Trophoblast cell (in vitro differentiated cells and primary cell): ENCODE measurements around the gene CDC73.
A peak's percentile ranks its signal among the peaks of the same experiment; 100 is the strongest.

Experiments
- DNase-seq, 2 donors: peaks; one replicate each; pipeline ENCODE4 v3.0.0-alpha.2; 2016
- H2AFZ ChIP-seq: 2 replicates; pipeline ENCODE4 v1.6.1; 2013; ENCODE audit warnings: low read length, moderate library complexity, mild to moderate bottlenecking; ENCODE audit not compliant: insufficient read depth, poor library complexity
- H2AK5ac ChIP-seq: 2 replicates; pipeline ENCODE4 v1.6.1; 2013; ENCODE audit warnings: mild to moderate bottlenecking, low read length
- H2BK120ac ChIP-seq: 2 replicates; pipeline ENCODE4 v1.6.1; 2013; ENCODE audit warnings: low read length, mild to moderate bottlenecking, moderate library complexity; ENCODE audit not compliant: insufficient read depth, poor library complexity
- H2BK12ac ChIP-seq: 2 replicates; pipeline ENCODE4 v1.6.1; 2013; ENCODE audit warnings: mild to moderate bottlenecking, low read length, moderate library complexity
- H2BK5ac ChIP-seq: 2 replicates; pipeline ENCODE4 v1.6.1; 2013; ENCODE audit warnings: low read length, low read depth, moderate library complexity, mild to moderate bottlenecking; ENCODE audit not compliant: poor library complexity
- H3K14ac ChIP-seq: 2 replicates; pipeline ENCODE4 v1.6.1; 2013; ENCODE audit warnings: mild to moderate bottlenecking, low read length
- H3K18ac ChIP-seq: 2 replicates; pipeline ENCODE4 v1.6.1; 2013; ENCODE audit warnings: mild to moderate bottlenecking, low read length
- H3K23ac ChIP-seq: 2 replicates; pipeline ENCODE4 v1.6.1; 2013; ENCODE audit warnings: low read length
- H3K27ac ChIP-seq: 2 replicates; pipeline ENCODE4 v1.5.1; 2013; ENCODE audit warnings: low read depth, mild to moderate bottlenecking, inconsistent platforms, low read length, moderate library complexity
- H3K27me3 ChIP-seq: 2 replicates; pipeline ENCODE4 v1.6.1; 2013; ENCODE audit warnings: inconsistent platforms, mild to moderate bottlenecking, low read length, moderate library complexity; ENCODE audit not compliant: insufficient read depth
- H3K36me3 ChIP-seq, 2 experiments: 1 replicate in 1 of 2; 2 replicates in 1 of 2; pipeline ENCODE4 v1.6.1; 2013; ENCODE audit warnings: low read length in 2 of 2, mild to moderate bottlenecking in 2 of 2, moderate library complexity in 1 of 2; ENCODE audit not compliant: insufficient read depth in 2 of 2, control insufficient read depth in 1 of 2
- H3K4ac ChIP-seq: 2 replicates; pipeline ENCODE4 v1.6.1; 2013; ENCODE audit warnings: low read depth, mild to moderate bottlenecking, low read length, moderate library complexity
- H3K4me1 ChIP-seq, 2 experiments: 1 replicate in 1 of 2; 2 replicates in 1 of 2; pipeline ENCODE4 v1.6.1; 2013; ENCODE audit warnings: low read length in 2 of 2, mild to moderate bottlenecking in 2 of 2, moderate library complexity in 1 of 2; ENCODE audit not compliant: insufficient read depth in 2 of 2, control insufficient read depth in 1 of 2
- H3K4me2 ChIP-seq: 2 replicates; pipeline ENCODE4 v1.6.1; 2013; ENCODE audit warnings: inconsistent platforms, mild to moderate bottlenecking, low read length, moderate library complexity
- H3K4me3 ChIP-seq: 2 replicates; pipeline ENCODE4 v1.5.1; 2013; ENCODE audit warnings: mild to moderate bottlenecking, low read depth, low read length, inconsistent platforms
- H3K79me1 ChIP-seq: one replicate; pipeline ENCODE4 v1.6.1; 2013; ENCODE audit warnings: low read length
- H3K79me2 ChIP-seq: 2 replicates; pipeline ENCODE4 v1.6.1; 2013; ENCODE audit warnings: low read length, mild to moderate bottlenecking; ENCODE audit not compliant: control insufficient read depth, insufficient read depth, poor library complexity
- H3K9ac ChIP-seq: 2 replicates; pipeline ENCODE4 v1.6.1; 2013; ENCODE audit warnings: mild to moderate bottlenecking, low read length
- H3K9me3 ChIP-seq: 2 replicates; pipeline ENCODE4 v1.6.1; 2013; ENCODE audit warnings: low read depth, mild to moderate bottlenecking, control low read depth, inconsistent platforms, low read length; ENCODE audit not compliant: insufficient read depth
- H4K12ac ChIP-seq: 2 replicates; pipeline ENCODE4 v1.6.1; 2013; ENCODE audit warnings: low read depth, mild to moderate bottlenecking, low read length, moderate library complexity
- H4K8ac ChIP-seq: 2 replicates; pipeline ENCODE4 v1.6.1; 2013; ENCODE audit warnings: low read depth, mild to moderate bottlenecking, low read length, moderate library complexity
- H4K91ac ChIP-seq: one replicate; pipeline ENCODE4 v1.6.1; 2013; ENCODE audit warnings: low read depth, mild to moderate bottlenecking, low read length, moderate library complexity
- WGBS: extraction: QIAGEN DNeasy Blood & Tissue Kit; methylation state at CpG from one replicate; pipeline ENCODE4 v1.1.7; 2013; ENCODE audit warnings: missing lambda C conversion rate; ENCODE audit not compliant: insufficient read length, insufficient coverage; ENCODE audit errors: extremely low coverage; 5-methylcytosine and 5-hydroxymethylcytosine counted together

CDC73 gene

GRCh38 chr1:193256019-193256418 lies 134.2 kb downstream of the CDC73 start:
- H2BK120ac ChIP-seq, result no peak overlapping the region
- no peak overlapping the region for H3K4me2 ChIP-seq
- H3K4ac ChIP-seq, result no peak overlapping the region
- H3K36me3 ChIP-seq, result no peaks in the 10 kb centered on the region
- H4K8ac ChIP-seq, result no peak overlapping the region
- no peak overlapping the region for H3K27ac ChIP-seq
- H4K91ac ChIP-seq, result no peak overlapping the region
- H3K9ac ChIP-seq, result no peak overlapping the region
- H4K12ac ChIP-seq, result no peak overlapping the region
- H3K79me1 ChIP-seq, result no peaks in the 10 kb centered on the region
- H3K79me2 ChIP-seq, result no peaks in the 10 kb centered on the region
- no peak overlapping the region for H2AFZ ChIP-seq
- no peak overlapping the region for H3K18ac ChIP-seq
- H3K9me3 ChIP-seq, result no peaks in the 10 kb centered on the region
- no peak overlapping the region for H2AK5ac ChIP-seq
- no peak overlapping the region for H3K4me3 ChIP-seq
- H2BK12ac ChIP-seq, result no peak overlapping the region
- H2BK5ac ChIP-seq, result no peak overlapping the region
- H3K27me3 ChIP-seq, result no peaks in the 10 kb centered on the region
- H3K14ac ChIP-seq, result no peak overlapping the region
- no peak overlapping the region for H3K23ac ChIP-seq
- DNase-seq, result peak in 1 of 2 donors; percentile 68
- no peaks in the 10 kb centered on the region for H3K4me1 ChIP-seq

- H3K4ac ChIP-seq, result no peak overlapping the region
- no peak for DNase-seq
- H3K79me2 ChIP-seq, result no peaks in the 10 kb centered on the region
- no peaks in the 10 kb centered on the region for H3K79me1 ChIP-seq
- H2BK5ac ChIP-seq, result no peak overlapping the region
- peaks cover 0 to 3% of the 10 kb centered on the region in 2 experiments for H3K36me3 ChIP-seq
- H3K4me3 ChIP-seq, result no peak overlapping the region
- H4K8ac ChIP-seq, result no peak overlapping the region
- H4K91ac ChIP-seq, result no peak overlapping the region
- H3K23ac ChIP-seq, result no peak overlapping the region
- no peak overlapping the region for H2AFZ ChIP-seq
- no peak overlapping the region for H3K14ac ChIP-seq
- H3K9me3 ChIP-seq, result no peaks in the 10 kb centered on the region
- no peak overlapping the region for H3K18ac ChIP-seq
- H3K4me1 ChIP-seq, result no peaks in the 10 kb centered on the region
- no peak overlapping the region for H3K4me2 ChIP-seq
- no peak overlapping the region for H2BK12ac ChIP-seq
- no peak overlapping the region for H2AK5ac ChIP-seq
- H3K27me3 ChIP-seq, result no peaks in the 10 kb centered on the region
- H3K9ac ChIP-seq, result no peak overlapping the region
- H3K27ac ChIP-seq, result no peak overlapping the region
- no peak overlapping the region for H4K12ac ChIP-seq
- H2BK120ac ChIP-seq, result no peak overlapping the region
- WGBS, result no CpG with 5 or more reads among the region's 2 CpGs
These were observed 137.8 kb downstream of the CDC73 start for GRCh38 chr1:193259636-193260035.

DNA sequence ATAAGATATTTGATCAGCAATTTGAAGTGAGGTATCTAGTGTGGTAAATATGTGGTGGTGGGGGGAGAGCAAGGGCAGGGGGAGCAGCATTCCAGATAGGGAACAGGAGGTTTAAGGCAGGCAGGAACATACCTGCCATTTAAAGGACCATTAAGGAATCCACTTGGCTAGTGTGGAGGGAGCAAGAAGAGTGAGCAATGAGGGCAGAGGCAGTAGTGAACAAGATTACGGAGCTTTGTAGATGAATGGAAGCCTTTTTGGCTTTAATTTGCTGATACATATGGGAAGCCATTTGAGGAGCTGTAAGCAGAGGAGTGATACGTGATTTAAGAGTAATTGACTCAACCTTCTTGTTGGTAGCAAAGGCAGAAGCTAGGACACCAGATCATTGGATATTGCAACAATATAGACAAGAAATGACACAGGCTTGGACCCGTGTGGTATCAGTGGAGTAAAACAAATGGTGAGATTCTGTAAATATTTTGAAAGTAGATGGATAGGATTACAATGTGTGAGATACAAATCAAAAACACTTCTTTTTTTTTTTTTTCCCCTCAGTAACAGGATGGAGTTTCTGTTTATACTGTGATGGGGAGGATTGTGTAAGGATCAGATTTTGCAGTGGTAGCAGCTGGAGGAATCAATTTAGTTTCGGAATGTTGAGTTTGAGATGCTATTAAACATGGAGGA lies 138.4 kb downstream of the CDC73 start:
- Histone ChIP-seq H3K79me2 (no peaks in the 10 kb centered on the region), H2BK120ac (no peak overlapping the region), H3K14ac (no peak overlapping the region), H3K18ac (no peak overlapping the region), H2AK5ac (no peak overlapping the region), H4K12ac (no peak overlapping the region), H3K4me1 (no peaks in the 10 kb centered on the region), H3K4ac (no peak overlapping the region), H3K27me3 (no peaks in the 10 kb centered on the region), H3K23ac (no peak overlapping the region), H3K79me1 (no peaks in the 10 kb centered on the region), H2AFZ (no peak overlapping the region), H3K36me3 (peaks cover 0 to 3% of the 10 kb centered on the region in 2 experiments), H3K9me3 (no peaks in the 10 kb centered on the region), H4K8ac (no peak overlapping the region), H3K27ac (no peak overlapping the region), H3K4me3 (no peak overlapping the region), H3K9ac (no peak overlapping the region), H3K4me2 (no peak overlapping the region), H2BK12ac (no peak overlapping the region), H2BK5ac (no peak overlapping the region), H4K91ac (no peak overlapping the region)
- peak in 1 of 2 donors; percentile 43 for DNase-seq
- no CpG with 5 or more reads among the region's 4 CpGs for WGBS

DNA sequence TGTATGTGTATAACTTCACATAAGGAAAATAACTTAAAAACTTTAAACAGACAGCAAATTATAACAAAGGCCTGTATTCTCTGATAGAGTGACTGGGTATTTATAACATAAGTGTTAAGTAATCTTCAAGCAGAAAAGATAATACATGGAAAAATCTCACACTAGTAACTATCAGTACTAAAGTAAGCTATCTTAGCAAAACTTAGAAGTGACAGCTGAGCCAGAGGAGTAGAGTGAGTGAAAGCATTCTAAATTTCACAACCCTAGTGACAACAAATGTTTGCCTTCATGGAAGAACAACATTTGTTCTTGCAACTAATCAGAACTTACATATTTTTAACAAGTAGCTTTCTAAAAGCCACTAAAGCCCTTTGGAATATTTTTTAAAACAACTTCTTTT lies 139.1 kb downstream of the CDC73 start:
- no peak overlapping the region for H2BK5ac ChIP-seq
- no peak overlapping the region for H2BK12ac ChIP-seq
- H2BK120ac ChIP-seq, result no peak overlapping the region
- no peak overlapping the region for H4K91ac ChIP-seq
- no peak overlapping the region for H3K4me2 ChIP-seq
- no peak overlapping the region for H3K4me3 ChIP-seq
- H3K9me3 ChIP-seq, result no peaks in the 10 kb centered on the region
- H2AFZ ChIP-seq, result no peak overlapping the region
- H3K4me1 ChIP-seq, result no peaks in the 10 kb centered on the region
- peaks cover 0 to 3% of the 10 kb centered on the region in 2 experiments for H3K36me3 ChIP-seq
- no peaks in the 10 kb centered on the region for H3K27me3 ChIP-seq
- no peak overlapping the region for H3K18ac ChIP-seq
- no peak overlapping the region for H4K12ac ChIP-seq
- H3K27ac ChIP-seq, result no peak overlapping the region
- peak in 1 of 2 donors; percentile 69 for DNase-seq
- H3K9ac ChIP-seq, result no peak overlapping the region
- H4K8ac ChIP-seq, result no peak overlapping the region
- H2AK5ac ChIP-seq, result no peak overlapping the region
- no peak overlapping the region for H3K23ac ChIP-seq
- H3K4ac ChIP-seq, result no peak overlapping the region
- H3K79me2 ChIP-seq, result no peaks in the 10 kb centered on the region
- H3K79me1 ChIP-seq, result no peaks in the 10 kb centered on the region
- no peak overlapping the region for H3K14ac ChIP-seq
